Aorta (tissue), 5 donors: ENCODE results near the gene NLRP8. TPM values are rescaled to one million over a fixed set of nuclear protein-coding genes. Genes with fewer than 3 reads are reported as not detected.
"Not testable (repeated sequence)": the region's sequence is repeated elsewhere in the genome, so short reads cannot be mapped to it uniquely, and the experiment has no call there.

Source experiments
- ATAC-seq: fragments of 200-7000 bp; cut with Tn5 transposase; one replicate; pipeline ENCODE4 v1.9.1; 2022; ENCODE audit warnings: moderate library complexity; ENCODE audit not compliant: low FRiP score
- DNase-seq, 2 donors: peaks; one replicate each; pipeline ENCODE4 v3.0.0-alpha.2; 2020
- H3K27ac ChIP-seq, 2 donors: one replicate each; pipeline ENCODE4 v1.5.1; 2013; ENCODE audit warnings: low read length in 2 of 2, mild to moderate bottlenecking in 2 of 2, moderate library complexity in 2 of 2, control low read depth in 1 of 2, inconsistent platforms in 1 of 2, low read depth in 1 of 2
- H3K27me3 ChIP-seq, 2 donors: one replicate each; pipeline ENCODE4 v1.6.1; 2013; ENCODE audit warnings: control low read depth in 1 of 2, low read length in 1 of 2, mild to moderate bottlenecking in 1 of 2, moderate library complexity in 1 of 2; ENCODE audit not compliant: insufficient read depth in 2 of 2, control insufficient read depth in 1 of 2
- H3K36me3 ChIP-seq, 2 donors: one replicate each; pipeline ENCODE4 v1.6.1; 2013; ENCODE audit warnings: control low read depth in 1 of 2, low read length in 1 of 2, mild to moderate bottlenecking in 1 of 2; ENCODE audit not compliant: insufficient read depth in 2 of 2, control insufficient read depth in 1 of 2
- H3K4me1 ChIP-seq, 2 donors: one replicate each; pipeline ENCODE4 v1.6.1; 2013; ENCODE audit warnings: low read length in 2 of 2, control low read depth in 1 of 2, mild to moderate bottlenecking in 1 of 2, moderate library complexity in 1 of 2; ENCODE audit not compliant: insufficient read depth in 2 of 2, control insufficient read depth in 1 of 2
- H3K4me3 ChIP-seq, 2 donors: one replicate each; pipeline ENCODE4 v1.5.1; 2013; ENCODE audit warnings: low read length in 2 of 2, control low read depth in 1 of 2, mild to moderate bottlenecking in 1 of 2
- H3K9me3 ChIP-seq: one replicate; pipeline ENCODE4 v1.6.1; 2013; ENCODE audit warnings: mild to moderate bottlenecking, low read length; ENCODE audit not compliant: control insufficient read depth
- WGBS, 2 donors: extraction: QIAGEN DNeasy Blood & Tissue Kit; methylation state at CpG; one replicate each; pipeline ENCODE4 v1.1.7; 2013; 5-methylcytosine and 5-hydroxymethylcytosine counted together
- intact Hi-C, 2 donors: fragments of 100-400 bp; cut with DNase I; formaldehyde crosslinking; loops; one replicate each; pipeline versions ENCODE4 v1.14.2 to v1.15.0; 2022
- polyA plus RNA-seq, 2 donors: library from polyadenylated mRNA; stranded (reverse); fragments of 200-250 nt; gene quantifications; one replicate each; pipeline ENCODE4 v1.2.3, GENCODE V29; 2013
- total RNA-seq, 2 donors: library from RNA; stranded (reverse); fragmentation: NEBNext Ultra II Directional; extraction: Animal tissue kit (Norgen Biotek cat#: 25700); gene quantifications; one replicate each; pipeline ENCODE4 v1.2.1, GENCODE V29; 2021
- donor health status: healthy with polysubstance abuse.
- donor health status: Bipolar disorder and iron deficiency.
- donor health status: DM: no; HTN: no; CAD: no.
- donor health status: DM: no; HTN: no; CAD: no.
- donor health status: DM: yes; HTN: yes; CAD: no.

Gene NLRP8
- total and polyA plus RNA-seq, 4 donors, result not detected

- Histone ChIP-seq H3K4me1 (no peaks in the 10 kb centered on the region), H3K9me3 (peaks cover 1% of the 10 kb centered on the region), H3K27me3 (no peaks in the 10 kb centered on the region), H3K36me3 (no peaks in the 10 kb centered on the region), H3K27ac (no peak overlapping the region), H3K4me3 (no peak overlapping the region)
- DNase-seq (no peak), ATAC-seq (no peak)
- 42 to 45% methylated on average over 9 of the region's 9 CpGs for WGBS, 2 donors
- intact Hi-C loops, result no loop called here
Measured at GRCh38 chr19:55913643-55914268, 33.9 kb upstream of the NLRP8 start.

- intact Hi-C loops, result no loop called here
- H3K9me3 ChIP-seq, result peaks cover 1% of the 10 kb centered on the region
- H3K4me3 ChIP-seq, result no peak overlapping the region
- no peaks in the 10 kb centered on the region for H3K36me3 ChIP-seq
- DNase-seq (no peak), ATAC-seq (no peak)
- H3K27me3 ChIP-seq, result no peaks in the 10 kb centered on the region
- 66 to 69% methylated on average over 5 of the region's 5 CpGs for WGBS, 2 donors
- no peak overlapping the region for H3K27ac ChIP-seq
- H3K4me1 ChIP-seq, result no peaks in the 10 kb centered on the region
Measured at GRCh38 chr19:55923556-55923955, 24.1 kb upstream of the NLRP8 start.

- H3K4me3 ChIP-seq, result no peak overlapping the region
- ATAC-seq (no peak), DNase-seq (no peak)
- no peaks in the 10 kb centered on the region for H3K4me1 ChIP-seq
- peaks cover 1% of the 10 kb centered on the region for H3K9me3 ChIP-seq
- intact Hi-C loops, result no loop called here
- no peaks in the 10 kb centered on the region for H3K36me3 ChIP-seq
- 68 to 73% methylated on average over 8 of the region's 8 CpGs for WGBS, 2 donors
- no peaks in the 10 kb centered on the region for H3K27me3 ChIP-seq
- H3K27ac ChIP-seq, result no peak overlapping the region
Measured at GRCh38 chr19:55927991-55928390, 19.6 kb upstream of the NLRP8 start.

GRCh38 chr19:55929258-55929657 is 18.4 kb upstream of the NLRP8 start:
- H3K4me3 ChIP-seq, DNase-seq, ATAC-seq, H3K4me1 ChIP-seq, H3K36me3 ChIP-seq, intact Hi-C loops, H3K9me3 ChIP-seq, H3K27me3 ChIP-seq, H3K27ac ChIP-seq: not testable (repeated sequence)
- WGBS, 2 donors, result 81 to 84% methylated on average over 5 of the region's 5 CpGs

- H3K9me3 ChIP-seq, result peaks cover 1% of the 10 kb centered on the region
- intact Hi-C loops, result no loop called here
- no peak overlapping the region for H3K27ac ChIP-seq
- WGBS, 2 donors, result 72% methylated on average over 14 of the region's 14 CpGs
- no peaks in the 10 kb centered on the region for H3K4me1 ChIP-seq
- H3K4me3 ChIP-seq, result no peak overlapping the region
- DNase-seq (no peak), ATAC-seq (no peak)
- H3K36me3 ChIP-seq, result no peaks in the 10 kb centered on the region
- no peaks in the 10 kb centered on the region for H3K27me3 ChIP-seq
Measured at GRCh38 chr19:55930996-55931515, 16.6 kb upstream of the NLRP8 start.

- ATAC-seq, result no peak
- intact Hi-C loops, result no loop called here
- H3K36me3 ChIP-seq, result no peaks in the 10 kb centered on the region
- no peaks in the 10 kb centered on the region for H3K27me3 ChIP-seq
- H3K27ac ChIP-seq, result no peak within 1 kb of the TSS
- 80 to 84% methylated on average over 8 of the region's 8 CpGs for WGBS, 2 donors
- no peaks in the 10 kb centered on the region for H3K9me3 ChIP-seq
- DNase-seq, result no peak
- no peaks in the 10 kb centered on the region for H3K4me1 ChIP-seq
- H3K4me3 ChIP-seq, result no peak within 1 kb of the TSS
Measured at GRCh38 chr19:55931936-55932386, 15.7 kb upstream of the NLRP8 start, which contains the start of gene NLRP13. Gene NLRP13, minus strand, starts transcription at chr19:55932336. Its CDS starts 25 bp downstream, at chr19:55932311.

- no peak for ATAC-seq
- Histone ChIP-seq H3K27me3 (no peaks in the 10 kb centered on the region), H3K4me1 (no peaks in the 10 kb centered on the region), H3K4me3 (no peak overlapping the region), H3K9me3 (no peaks in the 10 kb centered on the region), H3K36me3 (no peaks in the 10 kb centered on the region), H3K27ac (no peak overlapping the region)
- intact Hi-C loops, result no loop called here
- no peak for DNase-seq
- WGBS, 2 donors, result 70 to 72% methylated on average over 9 of the region's 9 CpGs
Measured at GRCh38 chr19:55935206-55935605, 12.4 kb upstream of the NLRP8 start.

- no peaks in the 10 kb centered on the region for H3K9me3 ChIP-seq
- DNase-seq, result no peak
- 64% methylated on average over 7 of the region's 7 CpGs for WGBS, 2 donors
- H3K27me3 ChIP-seq, result no peaks in the 10 kb centered on the region
- no peak overlapping the region for H3K27ac ChIP-seq
- H3K4me3 ChIP-seq, result no peak overlapping the region
- no peaks in the 10 kb centered on the region for H3K4me1 ChIP-seq
- intact Hi-C loops, result no loop called here
- no peaks in the 10 kb centered on the region for H3K36me3 ChIP-seq
- no peak for ATAC-seq
Measured at GRCh38 chr19:55939206-55939605, 8.4 kb upstream of the NLRP8 start.

GRCh38 chr19:55940306-55940705 is 7.3 kb upstream of the NLRP8 start:
- Histone ChIP-seq H3K27ac (no peak overlapping the region), H3K4me1 (no peaks in the 10 kb centered on the region), H3K9me3 (no peaks in the 10 kb centered on the region), H3K27me3 (no peaks in the 10 kb centered on the region), H3K36me3 (no peaks in the 10 kb centered on the region), H3K4me3 (no peak overlapping the region)
- WGBS, 2 donors, result 90 to 92% methylated on average over 11 of the region's 11 CpGs
- intact Hi-C loops, result no loop called here
- ATAC-seq, result no peak
- DNase-seq, result no peak
